OCI-LY3 (cell line): Measurements from ENCODE around the gene ADAMTS2.

Experiments used
- H2AFZ ChIP-seq: fragments of 200-600, 300-600 bp; shearing (Covaris generic); 2 replicates; pipeline ENCODE4 v1.6.0; 2014; ENCODE audit warnings: antibody characterized with exemption, low read depth, low read length
- H3K27ac ChIP-seq: fragments of 200-600, 300-600 bp; sonication (generic); 2 replicates; pipeline ENCODE4 v1.5.1; 2014; ENCODE audit warnings: mild to moderate bottlenecking, low read length, moderate library complexity, mixed read lengths
- H3K27me3 ChIP-seq: fragments of 200-600, 300-600 bp; sonication (generic); 2 replicates; pipeline ENCODE4 v1.6.1; 2014; ENCODE audit warnings: low read depth, low read length, mixed read lengths
- H3K36me3 ChIP-seq: fragments of 200-600, 300-600 bp; sonication (generic); replicated peaks from 2 replicates; pipeline ENCODE3; 2014; ENCODE audit warnings: low read depth, low read length, mixed read lengths
- H3K4me1 ChIP-seq: fragments of 300-600, 200-600 bp; sonication (generic); 2 replicates; pipeline ENCODE4 v1.6.1; 2014; ENCODE audit warnings: low read length, mixed read lengths
- H3K4me2 ChIP-seq: fragments of 200-600, 300-600 bp; sonication (generic); 2 replicates; pipeline ENCODE4 v1.6.1; 2014; ENCODE audit warnings: low read length, mixed read lengths
- H3K4me3 ChIP-seq: fragments of 300-600, 200-600 bp; sonication (generic); 2 replicates; pipeline ENCODE4 v1.5.1; 2014; ENCODE audit warnings: antibody characterized with exemption, mild to moderate bottlenecking, low read length, moderate library complexity
- H3K79me2 ChIP-seq: fragments of 300-600, 200-600 bp; shearing (Covaris generic); 2 replicates; pipeline ENCODE4 v1.6.1; 2014; ENCODE audit warnings: mild to moderate bottlenecking, low read length, mixed read lengths
- H3K9ac ChIP-seq: fragments of 300-600, 200-600 bp; shearing (Covaris generic); 2 replicates; pipeline ENCODE4 v1.6.0; 2014; ENCODE audit warnings: mild to moderate bottlenecking, low read length, moderate library complexity
- H3K9me3 ChIP-seq: fragments of 200-600, 300-600 bp; shearing (Covaris generic); 2 replicates; pipeline ENCODE4 v1.6.1; 2014; ENCODE audit warnings: low read length, mixed read lengths; ENCODE audit not compliant: insufficient read depth
- H4K20me1 ChIP-seq: fragments of 200-600, 300-600 bp; sonication (generic); 2 replicates; pipeline ENCODE4 v1.6.1; 2016; ENCODE audit warnings: low read length, mixed read lengths; ENCODE audit not compliant: insufficient read depth
- CTCF ChIP-seq: fragments of 200-600, 300-600 bp; sonication (generic); IDR thresholded peaks from 2 replicates; pipeline ENCODE4 v1.5.1; 2014; ENCODE audit warnings: antibody characterized with exemption, low read length, low read depth
- EZH2phosphoT487 ChIP-seq: fragments of 200-600 bp; shearing (Covaris generic); IDR thresholded peaks from 2 replicates; pipeline ENCODE4 v1.6.1; 2018; ENCODE audit warnings: antibody characterized with exemption, mixed run types, low read depth

The ADAMTS2 gene

GRCh38 chr5:179176571-179177230 is 168.6 kb downstream of the ADAMTS2 start:
- no peaks in the 10 kb centered on the region for H3K79me2 ChIP-seq
- no peaks in the 10 kb centered on the region for H3K4me1 ChIP-seq
- no peaks in the 10 kb centered on the region for H4K20me1 ChIP-seq
- H3K9me3 ChIP-seq, result 0 out of 2 replicates have a peak, but pooled peaks cover 4% of the 10 kb centered on the region
- H2AFZ ChIP-seq, result no peak overlapping the region
- no peak overlapping the region for H3K4me2 ChIP-seq
- H3K27me3 ChIP-seq, result no peaks in the 10 kb centered on the region
- no peak overlapping the region for H3K9ac ChIP-seq
- H3K36me3 ChIP-seq, result no peaks in the 10 kb centered on the region
- TF ChIP-seq EZH2phosphoT487 (no peak), CTCF (no peak)
- H3K4me3 ChIP-seq, result no peak overlapping the region
- H3K27ac ChIP-seq, result no peak overlapping the region

DNA sequence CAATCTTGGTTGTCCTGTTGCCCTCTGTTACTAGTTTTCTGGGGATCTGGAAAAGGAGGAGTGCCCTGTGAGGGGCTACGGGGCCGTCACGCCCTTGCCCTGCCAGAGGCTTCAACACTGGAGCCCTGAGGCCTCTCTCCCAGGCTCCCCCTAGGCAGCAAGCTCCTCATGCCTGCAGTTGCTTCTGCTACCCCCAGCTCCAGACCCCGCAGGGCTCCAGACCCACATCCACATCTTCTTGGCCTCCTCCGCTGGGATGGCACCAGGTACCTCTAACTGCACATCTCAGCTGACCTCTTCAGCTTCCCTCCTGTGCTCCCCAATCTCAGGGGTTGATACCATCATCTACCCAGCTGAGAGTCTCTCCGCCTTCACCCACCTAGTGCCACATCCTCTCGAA is 169.1 kb downstream of the ADAMTS2 start:
- Histone ChIP-seq H3K36me3 (no peaks in the 10 kb centered on the region), H3K79me2 (no peaks in the 10 kb centered on the region), H4K20me1 (no peaks in the 10 kb centered on the region), H3K4me1 (no peaks in the 10 kb centered on the region), H3K27me3 (no peaks in the 10 kb centered on the region), H2AFZ (no peak overlapping the region), H3K4me2 (no peak overlapping the region), H3K9ac (no peak overlapping the region), H3K27ac (no peak overlapping the region), H3K9me3 (0 out of 2 replicates have a peak, but pooled peaks cover 4% of the 10 kb centered on the region), H3K4me3 (no peak overlapping the region)
- no peak for TF ChIP-seq CTCF
- TF ChIP-seq EZH2phosphoT487, result no peak

- Histone ChIP-seq H3K36me3 (no peaks in the 10 kb centered on the region), H3K27ac (no peak overlapping the region), H2AFZ (no peak overlapping the region), H4K20me1 (no peaks in the 10 kb centered on the region), H3K4me2 (no peak overlapping the region), H3K79me2 (no peaks in the 10 kb centered on the region), H3K9me3 (no peaks in the 10 kb centered on the region), H3K4me3 (no peak overlapping the region), H3K9ac (no peak overlapping the region), H3K4me1 (no peaks in the 10 kb centered on the region), H3K27me3 (no peaks in the 10 kb centered on the region)
- TF ChIP-seq EZH2phosphoT487 (no peak), CTCF (no peak)
These were observed 173.2 kb downstream of the ADAMTS2 start for GRCh38 chr5:179171816-179172745.

DNA sequence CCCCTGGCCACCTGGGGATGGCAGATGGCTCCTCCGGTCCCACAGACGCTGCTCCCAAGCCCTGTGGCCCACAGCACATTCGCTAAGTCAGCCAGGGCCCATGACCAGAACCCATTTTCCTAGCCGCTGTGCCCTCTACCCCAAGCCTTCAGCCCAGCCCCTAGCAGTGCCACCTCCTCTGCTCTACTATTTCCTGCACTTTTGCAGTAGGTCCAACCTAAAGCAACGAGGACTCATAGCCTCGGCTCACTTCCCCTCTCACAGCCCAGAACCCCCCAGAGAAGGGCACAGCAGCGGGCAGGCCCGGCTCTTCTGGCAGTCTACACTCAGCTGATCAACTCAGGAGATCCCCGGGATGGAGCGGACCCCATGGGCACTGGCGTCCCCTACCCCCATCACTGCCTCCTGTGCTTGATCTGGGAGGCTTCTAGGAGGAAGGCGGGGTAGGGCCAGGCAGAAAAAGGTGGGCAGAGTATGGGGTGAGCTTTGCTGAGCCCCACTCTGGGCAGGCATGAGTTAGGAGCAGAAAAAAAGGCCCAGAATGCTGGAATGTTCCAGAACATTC is 173.9 kb downstream of the ADAMTS2 start:
- Histone ChIP-seq H3K36me3 (no peaks in the 10 kb centered on the region), H3K9me3 (no peaks in the 10 kb centered on the region), H2AFZ (no peak overlapping the region), H3K4me3 (no peak overlapping the region), H3K4me2 (no peak overlapping the region), H3K9ac (no peak overlapping the region), H3K4me1 (no peaks in the 10 kb centered on the region), H3K27me3 (no peaks in the 10 kb centered on the region), H3K79me2 (no peaks in the 10 kb centered on the region), H4K20me1 (no peaks in the 10 kb centered on the region), H3K27ac (no peak overlapping the region)
- TF ChIP-seq CTCF (no peak), EZH2phosphoT487 (no peak)
